NT2/D1 (cell line): ENCODE results near the gene TMEM100.

Experiments used
- YY1 ChIP-seq: IDR thresholded peaks from 2 replicates; pipeline ENCODE4 v1.6.1; 2011; ENCODE audit not compliant: insufficient read length, insufficient read depth
- ZNF274 ChIP-seq: IDR thresholded peaks from 2 replicates; pipeline ENCODE4 v1.6.1; 2011; ENCODE audit warnings: mild to moderate bottlenecking, low read depth, low read length

- TF ChIP-seq ZNF274 (no peak), YY1 (no peak)
Measured at GRCh38 chr17:55737976-55738501, 15.4 kb upstream of the TMEM100 start.
